ENCODE measurements around the gene GNAI3.

DNA sequence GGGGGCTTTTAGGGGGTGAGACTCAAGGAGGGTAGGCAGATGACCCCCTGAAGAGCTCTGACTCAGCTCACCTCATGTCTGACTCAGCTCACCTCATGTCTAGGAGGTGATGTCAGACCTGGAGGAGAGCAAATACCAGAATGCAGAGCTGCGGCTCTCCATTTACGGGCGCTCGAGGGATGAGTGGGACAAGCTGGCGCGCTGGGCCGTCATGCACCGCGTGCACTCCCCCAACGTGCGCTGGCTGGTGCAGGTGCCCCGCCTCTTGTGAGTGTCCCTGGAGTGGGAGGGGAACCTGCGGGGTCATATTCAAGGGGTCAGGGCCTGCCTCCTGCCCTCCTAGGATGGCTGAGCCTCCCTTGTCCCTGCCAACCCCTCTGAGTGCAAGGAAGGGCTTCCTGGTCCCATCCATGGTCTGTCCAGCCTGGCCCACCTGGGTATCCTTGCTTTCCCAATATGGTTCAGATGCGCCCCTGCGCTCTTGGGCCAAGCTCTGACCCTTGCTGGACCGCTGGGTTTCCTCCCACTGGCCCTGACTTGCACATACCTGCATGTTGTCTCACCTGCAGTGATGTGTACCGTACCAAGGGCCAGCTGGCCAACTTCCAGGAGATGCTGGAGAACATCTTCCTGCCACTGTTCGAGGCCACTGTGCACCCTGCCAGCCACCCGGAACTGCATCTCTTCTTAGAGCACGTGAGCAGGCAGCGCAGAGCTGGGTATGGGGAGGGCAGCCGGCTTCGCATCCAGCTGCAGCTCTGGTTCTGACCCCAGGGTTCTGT, 80.3 kb downstream of the GNAI3 start:
- TF ChIP-seq, protein P1, sequence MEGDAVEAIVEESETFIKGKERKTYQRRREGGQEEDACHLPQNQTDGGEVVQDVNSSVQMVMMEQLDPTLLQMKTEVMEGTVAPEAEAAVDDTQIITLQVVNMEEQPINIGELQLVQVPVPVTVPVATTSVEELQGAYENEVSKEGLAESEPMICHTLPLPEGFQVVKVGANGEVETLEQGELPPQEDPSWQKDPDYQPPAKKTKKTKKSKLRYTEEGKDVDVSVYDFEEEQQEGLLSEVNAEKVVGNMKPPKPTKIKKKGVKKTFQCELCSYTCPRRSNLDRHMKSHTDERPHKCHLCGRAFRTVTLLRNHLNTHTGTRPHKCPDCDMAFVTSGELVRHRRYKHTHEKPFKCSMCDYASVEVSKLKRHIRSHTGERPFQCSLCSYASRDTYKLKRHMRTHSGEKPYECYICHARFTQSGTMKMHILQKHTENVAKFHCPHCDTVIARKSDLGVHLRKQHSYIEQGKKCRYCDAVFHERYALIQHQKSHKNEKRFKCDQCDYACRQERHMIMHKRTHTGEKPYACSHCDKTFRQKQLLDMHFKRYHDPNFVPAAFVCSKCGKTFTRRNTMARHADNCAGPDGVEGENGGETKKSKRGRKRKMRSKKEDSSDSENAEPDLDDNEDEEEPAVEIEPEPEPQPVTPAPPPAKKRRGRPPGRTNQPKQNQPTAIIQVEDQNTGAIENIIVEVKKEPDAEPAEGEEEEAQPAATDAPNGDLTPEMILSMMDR (IDR thresholded peaks at IDR 0.05; ENCODE audit: borderline replicate concordance, extremely low read depth, low read length, poor library complexity, severe bottlenecking), result no peak
- TF ChIP-seq EZH2 (IDR thresholded peaks at IDR 0.05; ENCODE audit: borderline replicate concordance, low read depth, low read length, severe bottlenecking), result no peak

Data from DND-41 (cell line).